ENCODE results near the gene SMIM45.

DNA sequence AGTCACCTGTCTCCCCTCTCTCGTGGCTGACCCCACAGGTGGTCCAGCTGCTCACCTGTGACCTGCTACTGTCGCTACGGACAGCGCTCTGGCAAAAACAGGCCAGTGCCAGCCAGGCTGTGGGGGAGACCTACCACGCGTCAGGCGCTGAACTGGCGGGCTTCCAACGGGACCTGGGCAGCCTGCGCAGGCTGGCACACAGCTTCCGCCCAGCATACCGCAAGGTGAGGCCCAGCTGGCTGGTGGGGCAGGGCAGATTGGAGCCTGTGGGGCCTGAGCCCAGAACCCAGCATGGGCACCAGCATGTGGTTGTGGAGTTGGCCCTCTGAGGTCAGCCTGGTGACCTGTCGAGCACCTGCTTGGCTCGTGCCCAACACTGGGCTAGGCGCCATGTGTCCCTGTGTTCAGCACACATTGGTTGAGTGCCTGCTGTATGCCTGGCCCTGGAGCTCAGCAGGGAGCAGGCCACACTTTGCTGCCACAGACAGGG, 49.0 kb upstream of the SMIM45 start:
- no peak for TF ChIP-seq CTCF (IDR thresholded peaks at IDR 0.05)
- TF ChIP-seq POLR2A (IDR thresholded peaks at IDR 0.05) = no peak

Measured in uterus (tissue), 2 donors.